Left ventricle myocardium inferior (tissue), 1 donor: ENCODE results near the gene FIGLA. TPM values are rescaled to one million over a fixed set of nuclear protein-coding genes. Genes with fewer than 3 reads are reported as not detected.

Source experiments
- DNase-seq: peaks from one replicate; pipeline ENCODE4 v3.0.0-alpha.2; 2020
- H3K27ac ChIP-seq: fragments of 200-600 bp; replicated peaks from 2 replicates; pipeline ENCODE4 v1.8.0; 2021
- H3K27me3 ChIP-seq: fragments of 200-600 bp; 2 replicates; pipeline ENCODE4 v1.8.0; 2021; ENCODE audit warnings: low read depth
- H3K36me3 ChIP-seq: fragments of 200-600 bp; 2 replicates; pipeline ENCODE4 v1.8.0; 2021
- H3K4me1 ChIP-seq: fragments of 200-600 bp; 2 replicates; pipeline ENCODE4 v1.8.0; 2021
- H3K4me3 ChIP-seq: fragments of 200-600 bp; 2 replicates; pipeline ENCODE4 v1.8.0; 2021; ENCODE audit warnings: mild to moderate bottlenecking, moderate library complexity
- H3K9me3 ChIP-seq: fragments of 200-600 bp; replicated peaks from 2 replicates; pipeline ENCODE4 v1.8.0; 2021
- intact Hi-C: fragments of 100-400 bp; cut with micrococcal nuclease; formaldehyde crosslinking; loops from one replicate; pipeline ENCODE4 v1.11.0; 2022
- total RNA-seq: library from RNA; stranded (reverse); fragmentation: NEBNext Ultra II Directional; extraction: Animal tissue kit (Norgen Biotek cat#: 25700); gene quantifications from one replicate; pipeline ENCODE4 v1.2.1, GENCODE V29; 2021
- TF ChIP-seq, protein P1 (sequence below): fragments of 200-600 bp; IDR thresholded peaks from 2 replicates; pipeline ENCODE4 v1.8.0; 2021; ENCODE audit warnings: antibody characterized with exemption, mild to moderate bottlenecking, borderline replicate concordance
- donor health status: DM: no; HTN: yes; CAD: no; lungs with severe emphysema.

Gene FIGLA
- total RNA-seq, 1 donor from 2014 or later: not detected

DNA sequence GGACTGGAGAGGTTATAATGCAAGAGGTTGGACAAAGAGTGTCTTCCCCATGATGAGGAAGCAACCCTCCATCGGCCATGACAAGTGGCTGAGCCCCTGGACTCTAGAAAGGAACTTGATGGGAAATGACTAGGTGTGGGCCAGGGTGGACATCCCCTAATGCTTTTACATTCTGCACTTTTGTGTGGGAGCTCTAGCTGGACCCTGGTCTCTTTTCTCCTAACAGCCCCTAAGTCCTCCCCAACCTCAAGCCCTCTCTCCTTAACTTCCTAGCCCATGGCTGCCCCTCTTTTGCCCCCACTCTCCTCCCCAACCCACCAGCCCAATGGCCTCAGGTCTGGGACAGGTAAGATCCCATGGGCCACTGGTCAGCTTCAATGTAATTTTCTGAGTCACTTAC lies 42.8 kb upstream of the FIGLA start:
- peaks cover 27% of the 10 kb centered on the region for H3K4me1 ChIP-seq
- no peak overlapping the region for H3K4me3 ChIP-seq
- intact Hi-C loops: no loop called here
- no peaks in the 10 kb centered on the region for H3K9me3 ChIP-seq
- TF ChIP-seq, protein P1, sequence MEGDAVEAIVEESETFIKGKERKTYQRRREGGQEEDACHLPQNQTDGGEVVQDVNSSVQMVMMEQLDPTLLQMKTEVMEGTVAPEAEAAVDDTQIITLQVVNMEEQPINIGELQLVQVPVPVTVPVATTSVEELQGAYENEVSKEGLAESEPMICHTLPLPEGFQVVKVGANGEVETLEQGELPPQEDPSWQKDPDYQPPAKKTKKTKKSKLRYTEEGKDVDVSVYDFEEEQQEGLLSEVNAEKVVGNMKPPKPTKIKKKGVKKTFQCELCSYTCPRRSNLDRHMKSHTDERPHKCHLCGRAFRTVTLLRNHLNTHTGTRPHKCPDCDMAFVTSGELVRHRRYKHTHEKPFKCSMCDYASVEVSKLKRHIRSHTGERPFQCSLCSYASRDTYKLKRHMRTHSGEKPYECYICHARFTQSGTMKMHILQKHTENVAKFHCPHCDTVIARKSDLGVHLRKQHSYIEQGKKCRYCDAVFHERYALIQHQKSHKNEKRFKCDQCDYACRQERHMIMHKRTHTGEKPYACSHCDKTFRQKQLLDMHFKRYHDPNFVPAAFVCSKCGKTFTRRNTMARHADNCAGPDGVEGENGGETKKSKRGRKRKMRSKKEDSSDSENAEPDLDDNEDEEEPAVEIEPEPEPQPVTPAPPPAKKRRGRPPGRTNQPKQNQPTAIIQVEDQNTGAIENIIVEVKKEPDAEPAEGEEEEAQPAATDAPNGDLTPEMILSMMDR: no peak
- no peak for DNase-seq
- H3K36me3 ChIP-seq: no peaks in the 10 kb centered on the region
- H3K27ac ChIP-seq: no peak overlapping the region
- H3K27me3 ChIP-seq: peaks cover 7% of the 10 kb centered on the region

DNA sequence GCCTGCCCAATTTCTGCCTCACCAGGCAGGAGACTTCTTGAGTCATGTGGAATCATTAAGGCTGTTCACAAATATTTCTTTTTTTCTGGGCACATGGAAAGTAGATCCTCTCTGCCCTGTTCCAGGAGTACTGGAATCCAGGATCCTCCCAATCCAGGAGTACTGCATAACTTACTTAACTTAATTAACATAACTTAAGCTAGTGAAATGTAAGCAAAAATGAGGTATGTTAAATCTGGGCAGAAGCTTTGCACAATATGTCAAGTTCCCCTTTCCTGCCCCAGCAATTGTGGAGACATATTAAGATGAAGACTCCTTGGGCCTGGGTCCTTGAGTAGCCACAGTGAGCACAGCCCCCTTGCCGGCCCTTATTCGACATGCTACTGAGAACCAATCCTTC lies 41.9 kb upstream of the FIGLA start:
- Histone ChIP-seq H3K27ac (no peak overlapping the region), H3K4me1 (peaks cover 31% of the 10 kb centered on the region), H3K9me3 (no peaks in the 10 kb centered on the region), H3K4me3 (no peak overlapping the region), H3K36me3 (no peaks in the 10 kb centered on the region), H3K27me3 (peaks cover 7% of the 10 kb centered on the region)
- no peak for DNase-seq
- TF ChIP-seq, protein P1: no peak
- intact Hi-C loops: no loop called here

DNA sequence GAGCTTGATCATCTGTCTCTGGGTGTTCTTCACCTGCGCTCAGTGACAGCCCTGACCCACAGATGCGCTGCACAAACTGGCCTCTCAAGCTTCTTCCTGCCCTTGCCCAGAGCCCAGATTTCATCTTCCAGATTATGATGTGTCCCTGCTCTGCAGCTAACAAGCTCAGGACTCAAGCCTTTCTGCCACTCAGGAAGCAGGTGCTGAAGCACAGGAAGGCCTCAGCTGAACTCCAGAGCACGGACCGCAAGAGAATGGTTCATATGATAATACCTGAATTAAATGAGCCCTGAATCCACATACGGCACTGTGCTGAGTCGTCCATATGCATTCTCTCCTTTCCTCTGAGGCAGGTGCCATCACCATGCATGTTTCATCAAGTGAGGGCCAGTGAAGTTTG lies 41.4 kb upstream of the FIGLA start:
- TF ChIP-seq, protein P1: no peak
- H3K4me3 ChIP-seq: no peak overlapping the region
- H3K36me3 ChIP-seq: no peaks in the 10 kb centered on the region
- peaks cover 7% of the 10 kb centered on the region for H3K27me3 ChIP-seq
- H3K27ac ChIP-seq: no peak overlapping the region
- intact Hi-C loops: no loop called here
- H3K4me1 ChIP-seq: peaks cover 31% of the 10 kb centered on the region
- no peaks in the 10 kb centered on the region for H3K9me3 ChIP-seq
- no peak for DNase-seq

DNA sequence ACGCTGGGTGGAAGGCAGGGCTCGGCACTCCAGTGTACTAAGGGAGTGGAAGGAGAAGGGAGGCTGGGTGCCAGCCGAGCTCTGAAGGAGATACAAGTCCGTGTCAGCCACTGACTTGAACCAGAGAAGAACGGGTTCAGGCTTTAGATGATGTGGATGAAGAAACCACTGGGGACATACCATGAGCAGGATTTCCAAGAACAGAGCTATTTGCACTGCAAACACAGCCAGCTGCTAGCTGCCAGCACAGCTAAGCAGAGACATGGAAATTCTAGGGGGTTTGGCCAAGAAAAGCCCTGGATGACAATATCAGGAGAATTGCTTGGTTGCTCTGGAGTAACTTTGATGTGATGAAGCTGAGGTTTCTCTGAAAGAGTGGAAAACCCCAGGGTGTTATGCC lies 39.9 kb upstream of the FIGLA start:
- DNase-seq: peak; percentile 19
- Histone ChIP-seq H3K27ac (peak overlapping the region; percentile 58), H3K9me3 (no peaks in the 10 kb centered on the region), H3K4me1 (peaks cover 31% of the 10 kb centered on the region), H3K4me3 (no peak overlapping the region), H3K27me3 (peaks cover 7% of the 10 kb centered on the region), H3K36me3 (no peaks in the 10 kb centered on the region)
- intact Hi-C loops: no loop called here
- TF ChIP-seq, protein P1: no peak

DNA sequence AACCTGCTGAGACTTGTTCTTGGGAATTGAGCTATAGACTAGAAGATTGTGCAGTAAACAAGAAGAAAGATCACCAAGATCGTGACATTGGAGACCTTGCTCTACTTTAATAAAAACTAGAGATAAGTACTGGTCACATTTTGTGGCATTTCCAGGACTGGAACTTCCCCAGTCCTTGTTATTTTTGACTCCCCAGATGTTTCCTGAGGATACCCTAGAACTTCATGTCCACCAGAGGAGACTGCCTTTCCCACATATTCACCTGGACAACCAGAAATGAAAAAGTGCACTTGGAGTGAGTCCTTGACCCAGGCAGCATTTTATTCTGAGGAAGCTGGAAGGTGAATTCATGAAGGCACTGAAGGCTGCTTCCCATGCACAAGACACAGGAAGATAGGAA lies 39.5 kb upstream of the FIGLA start:
- H3K27ac ChIP-seq: peak overlapping the region; percentile 58
- H3K4me1 ChIP-seq: peaks cover 31% of the 10 kb centered on the region
- H3K27me3 ChIP-seq: peaks cover 7% of the 10 kb centered on the region
- no peak overlapping the region for H3K4me3 ChIP-seq
- H3K9me3 ChIP-seq: no peaks in the 10 kb centered on the region
- TF ChIP-seq, protein P1: no peak
- intact Hi-C loops: no loop called here
- no peak for DNase-seq
- H3K36me3 ChIP-seq: no peaks in the 10 kb centered on the region
